Lower leg skin (tissue), 3 donors: ENCODE measurements around the gene LMF2.

Experiments
- POLR2A ChIP-seq, 2 donors: fragments of 450-650 bp; IDR thresholded peaks; one replicate each; pipeline ENCODE4 v1.6.1; 2016 to 2017; ENCODE audit warnings: antibody characterized with exemption in 2 of 2, mild to moderate bottlenecking in 1 of 2, moderate library complexity in 1 of 2
- TF ChIP-seq, protein P1 (sequence below), 3 donors: fragments of 450-650 bp; IDR thresholded peaks; one replicate each; pipeline ENCODE4 v1.5.1; 2016; ENCODE audit warnings: antibody characterized with exemption in 3 of 3, mild to moderate bottlenecking in 3 of 3, moderate library complexity in 2 of 3

- TF ChIP-seq POLR2A (IDR thresholded peaks at IDR 0.05): no peak
- TF ChIP-seq, protein P1, sequence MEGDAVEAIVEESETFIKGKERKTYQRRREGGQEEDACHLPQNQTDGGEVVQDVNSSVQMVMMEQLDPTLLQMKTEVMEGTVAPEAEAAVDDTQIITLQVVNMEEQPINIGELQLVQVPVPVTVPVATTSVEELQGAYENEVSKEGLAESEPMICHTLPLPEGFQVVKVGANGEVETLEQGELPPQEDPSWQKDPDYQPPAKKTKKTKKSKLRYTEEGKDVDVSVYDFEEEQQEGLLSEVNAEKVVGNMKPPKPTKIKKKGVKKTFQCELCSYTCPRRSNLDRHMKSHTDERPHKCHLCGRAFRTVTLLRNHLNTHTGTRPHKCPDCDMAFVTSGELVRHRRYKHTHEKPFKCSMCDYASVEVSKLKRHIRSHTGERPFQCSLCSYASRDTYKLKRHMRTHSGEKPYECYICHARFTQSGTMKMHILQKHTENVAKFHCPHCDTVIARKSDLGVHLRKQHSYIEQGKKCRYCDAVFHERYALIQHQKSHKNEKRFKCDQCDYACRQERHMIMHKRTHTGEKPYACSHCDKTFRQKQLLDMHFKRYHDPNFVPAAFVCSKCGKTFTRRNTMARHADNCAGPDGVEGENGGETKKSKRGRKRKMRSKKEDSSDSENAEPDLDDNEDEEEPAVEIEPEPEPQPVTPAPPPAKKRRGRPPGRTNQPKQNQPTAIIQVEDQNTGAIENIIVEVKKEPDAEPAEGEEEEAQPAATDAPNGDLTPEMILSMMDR (IDR thresholded peaks at IDR 0.05): no peak
Observed at GRCh38 chr22:50523806-50524675, 16.5 kb upstream of the LMF2 start.
